ENCODE data around the gene PAPOLA.

DNA sequence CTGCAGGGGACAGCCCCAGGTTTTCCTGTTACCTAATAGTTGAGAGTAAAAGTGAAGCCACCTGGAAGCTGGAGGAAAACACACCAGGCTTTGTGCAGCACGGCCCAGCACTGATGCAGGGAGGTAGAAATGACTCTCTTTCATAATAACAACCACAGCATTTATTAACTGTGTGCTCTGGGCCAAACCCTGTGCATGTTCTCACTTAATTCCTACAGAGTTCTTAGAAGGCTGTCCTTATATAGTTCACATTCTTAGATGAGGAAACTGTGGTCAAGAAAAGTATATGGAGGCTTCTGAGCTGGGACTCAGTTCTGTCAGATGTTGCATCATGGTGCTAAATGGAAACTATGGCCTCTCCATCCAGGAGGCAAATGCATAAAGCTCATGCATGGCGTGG lies 100.0 kb downstream of the PAPOLA start:
- TF ChIP-seq, protein P1, sequence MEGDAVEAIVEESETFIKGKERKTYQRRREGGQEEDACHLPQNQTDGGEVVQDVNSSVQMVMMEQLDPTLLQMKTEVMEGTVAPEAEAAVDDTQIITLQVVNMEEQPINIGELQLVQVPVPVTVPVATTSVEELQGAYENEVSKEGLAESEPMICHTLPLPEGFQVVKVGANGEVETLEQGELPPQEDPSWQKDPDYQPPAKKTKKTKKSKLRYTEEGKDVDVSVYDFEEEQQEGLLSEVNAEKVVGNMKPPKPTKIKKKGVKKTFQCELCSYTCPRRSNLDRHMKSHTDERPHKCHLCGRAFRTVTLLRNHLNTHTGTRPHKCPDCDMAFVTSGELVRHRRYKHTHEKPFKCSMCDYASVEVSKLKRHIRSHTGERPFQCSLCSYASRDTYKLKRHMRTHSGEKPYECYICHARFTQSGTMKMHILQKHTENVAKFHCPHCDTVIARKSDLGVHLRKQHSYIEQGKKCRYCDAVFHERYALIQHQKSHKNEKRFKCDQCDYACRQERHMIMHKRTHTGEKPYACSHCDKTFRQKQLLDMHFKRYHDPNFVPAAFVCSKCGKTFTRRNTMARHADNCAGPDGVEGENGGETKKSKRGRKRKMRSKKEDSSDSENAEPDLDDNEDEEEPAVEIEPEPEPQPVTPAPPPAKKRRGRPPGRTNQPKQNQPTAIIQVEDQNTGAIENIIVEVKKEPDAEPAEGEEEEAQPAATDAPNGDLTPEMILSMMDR (conservative IDR thresholded peaks at IDR 0.05; ENCODE audit: low read depth in 2 of 2) = no peak
- TF ChIP-seq ZNF114 (CRISPR knock-in tag; IDR thresholded peaks at IDR 0.05) = no peak
- TF ChIP-seq EZH2 (IDR thresholded peaks at IDR 0.05; ENCODE audit: low read depth, unreplicated experiment) = no peak
- no peak for TF ChIP-seq JUNB (IDR thresholded peaks at IDR 0.05; ENCODE audit: unreplicated experiment)
- TF ChIP-seq POLR2AphosphoS5 (IDR thresholded peaks at IDR 0.05; ENCODE audit: low read depth) = no peak
- no peak for TF ChIP-seq CREB1 (CRISPR knock-in tag; IDR thresholded peaks at IDR 0.05; ENCODE audit: low read depth)
- TF ChIP-seq EZH2phosphoT487 (IDR thresholded peaks at IDR 0.05; ENCODE audit: unreplicated experiment) = no peak
- no peak for TF ChIP-seq NANOG (IDR thresholded peaks at IDR 0.05; ENCODE audit: borderline replicate concordance)
- TF ChIP-seq, protein P2, sequence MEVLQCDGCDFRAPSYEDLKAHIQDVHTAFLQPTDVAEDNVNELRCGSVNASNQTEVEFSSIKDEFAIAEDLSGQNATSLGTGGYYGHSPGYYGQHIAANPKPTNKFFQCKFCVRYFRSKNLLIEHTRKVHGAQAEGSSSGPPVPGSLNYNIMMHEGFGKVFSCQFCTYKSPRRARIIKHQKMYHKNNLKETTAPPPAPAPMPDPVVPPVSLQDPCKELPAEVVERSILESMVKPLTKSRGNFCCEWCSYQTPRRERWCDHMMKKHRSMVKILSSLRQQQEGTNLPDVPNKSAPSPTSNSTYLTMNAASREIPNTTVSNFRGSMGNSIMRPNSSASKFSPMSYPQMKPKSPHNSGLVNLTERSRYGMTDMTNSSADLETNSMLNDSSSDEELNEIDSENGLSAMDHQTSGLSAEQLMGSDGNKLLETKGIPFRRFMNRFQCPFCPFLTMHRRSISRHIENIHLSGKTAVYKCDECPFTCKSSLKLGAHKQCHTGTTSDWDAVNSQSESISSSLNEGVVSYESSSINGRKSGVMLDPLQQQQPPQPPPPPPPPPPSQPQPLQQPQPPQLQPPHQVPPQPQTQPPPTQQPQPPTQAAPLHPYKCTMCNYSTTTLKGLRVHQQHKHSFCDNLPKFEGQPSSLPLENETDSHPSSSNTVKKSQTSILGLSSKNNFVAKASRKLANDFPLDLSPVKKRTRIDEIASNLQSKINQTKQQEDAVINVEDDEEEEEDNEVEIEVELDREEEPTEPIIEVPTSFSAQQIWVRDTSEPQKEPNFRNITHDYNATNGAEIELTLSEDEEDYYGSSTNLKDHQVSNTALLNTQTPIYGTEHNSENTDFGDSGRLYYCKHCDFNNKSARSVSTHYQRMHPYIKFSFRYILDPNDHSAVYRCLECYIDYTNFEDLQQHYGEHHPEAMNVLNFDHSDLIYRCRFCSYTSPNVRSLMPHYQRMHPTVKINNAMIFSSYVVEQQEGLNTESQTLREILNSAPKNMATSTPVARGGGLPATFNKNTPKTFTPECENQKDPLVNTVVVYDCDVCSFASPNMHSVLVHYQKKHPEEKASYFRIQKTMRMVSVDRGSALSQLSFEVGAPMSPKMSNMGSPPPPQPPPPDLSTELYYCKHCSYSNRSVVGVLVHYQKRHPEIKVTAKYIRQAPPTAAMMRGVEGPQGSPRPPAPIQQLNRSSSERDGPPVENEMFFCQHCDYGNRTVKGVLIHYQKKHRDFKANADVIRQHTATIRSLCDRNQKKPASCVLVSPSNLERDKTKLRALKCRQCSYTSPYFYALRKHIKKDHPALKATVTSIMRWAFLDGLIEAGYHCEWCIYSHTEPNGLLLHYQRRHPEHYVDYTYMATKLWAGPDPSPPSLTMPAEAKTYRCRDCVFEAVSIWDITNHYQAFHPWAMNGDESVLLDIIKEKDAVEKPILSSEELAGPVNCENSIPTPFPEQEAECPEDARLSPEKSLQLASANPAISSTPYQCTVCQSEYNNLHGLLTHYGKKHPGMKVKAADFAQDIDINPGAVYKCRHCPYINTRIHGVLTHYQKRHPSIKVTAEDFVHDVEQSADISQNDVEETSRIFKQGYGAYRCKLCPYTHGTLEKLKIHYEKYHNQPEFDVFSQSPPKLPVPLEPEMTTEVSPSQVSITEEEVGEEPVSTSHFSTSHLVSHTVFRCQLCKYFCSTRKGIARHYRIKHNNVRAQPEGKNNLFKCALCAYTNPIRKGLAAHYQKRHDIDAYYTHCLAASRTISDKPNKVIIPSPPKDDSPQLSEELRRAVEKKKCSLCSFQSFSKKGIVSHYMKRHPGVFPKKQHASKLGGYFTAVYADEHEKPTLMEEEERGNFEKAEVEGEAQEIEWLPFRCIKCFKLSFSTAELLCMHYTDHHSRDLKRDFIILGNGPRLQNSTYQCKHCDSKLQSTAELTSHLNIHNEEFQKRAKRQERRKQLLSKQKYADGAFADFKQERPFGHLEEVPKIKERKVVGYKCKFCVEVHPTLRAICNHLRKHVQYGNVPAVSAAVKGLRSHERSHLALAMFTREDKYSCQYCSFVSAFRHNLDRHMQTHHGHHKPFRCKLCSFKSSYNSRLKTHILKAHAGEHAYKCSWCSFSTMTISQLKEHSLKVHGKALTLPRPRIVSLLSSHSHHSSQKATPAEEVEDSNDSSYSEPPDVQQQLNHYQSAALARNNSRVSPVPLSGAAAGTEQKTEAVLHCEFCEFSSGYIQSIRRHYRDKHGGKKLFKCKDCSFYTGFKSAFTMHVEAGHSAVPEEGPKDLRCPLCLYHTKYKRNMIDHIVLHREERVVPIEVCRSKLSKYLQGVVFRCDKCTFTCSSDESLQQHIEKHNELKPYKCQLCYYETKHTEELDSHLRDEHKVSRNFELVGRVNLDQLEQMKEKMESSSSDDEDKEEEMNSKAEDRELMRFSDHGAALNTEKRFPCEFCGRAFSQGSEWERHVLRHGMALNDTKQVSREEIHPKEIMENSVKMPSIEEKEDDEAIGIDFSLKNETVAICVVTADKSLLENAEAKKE (CRISPR knock-in tag; IDR thresholded peaks at IDR 0.05) = no peak
- TF ChIP-seq, protein P3, sequence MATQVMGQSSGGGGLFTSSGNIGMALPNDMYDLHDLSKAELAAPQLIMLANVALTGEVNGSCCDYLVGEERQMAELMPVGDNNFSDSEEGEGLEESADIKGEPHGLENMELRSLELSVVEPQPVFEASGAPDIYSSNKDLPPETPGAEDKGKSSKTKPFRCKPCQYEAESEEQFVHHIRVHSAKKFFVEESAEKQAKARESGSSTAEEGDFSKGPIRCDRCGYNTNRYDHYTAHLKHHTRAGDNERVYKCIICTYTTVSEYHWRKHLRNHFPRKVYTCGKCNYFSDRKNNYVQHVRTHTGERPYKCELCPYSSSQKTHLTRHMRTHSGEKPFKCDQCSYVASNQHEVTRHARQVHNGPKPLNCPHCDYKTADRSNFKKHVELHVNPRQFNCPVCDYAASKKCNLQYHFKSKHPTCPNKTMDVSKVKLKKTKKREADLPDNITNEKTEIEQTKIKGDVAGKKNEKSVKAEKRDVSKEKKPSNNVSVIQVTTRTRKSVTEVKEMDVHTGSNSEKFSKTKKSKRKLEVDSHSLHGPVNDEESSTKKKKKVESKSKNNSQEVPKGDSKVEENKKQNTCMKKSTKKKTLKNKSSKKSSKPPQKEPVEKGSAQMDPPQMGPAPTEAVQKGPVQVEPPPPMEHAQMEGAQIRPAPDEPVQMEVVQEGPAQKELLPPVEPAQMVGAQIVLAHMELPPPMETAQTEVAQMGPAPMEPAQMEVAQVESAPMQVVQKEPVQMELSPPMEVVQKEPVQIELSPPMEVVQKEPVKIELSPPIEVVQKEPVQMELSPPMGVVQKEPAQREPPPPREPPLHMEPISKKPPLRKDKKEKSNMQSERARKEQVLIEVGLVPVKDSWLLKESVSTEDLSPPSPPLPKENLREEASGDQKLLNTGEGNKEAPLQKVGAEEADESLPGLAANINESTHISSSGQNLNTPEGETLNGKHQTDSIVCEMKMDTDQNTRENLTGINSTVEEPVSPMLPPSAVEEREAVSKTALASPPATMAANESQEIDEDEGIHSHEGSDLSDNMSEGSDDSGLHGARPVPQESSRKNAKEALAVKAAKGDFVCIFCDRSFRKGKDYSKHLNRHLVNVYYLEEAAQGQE (IDR thresholded peaks at IDR 0.05; ENCODE audit: unreplicated experiment) = no peak

All from GM23338 (cell line).